Brain microvascular endothelial cell (primary cell): ENCODE data around the gene SNRPE.

Experiments
- DNase-seq: peaks from one replicate; pipeline ENCODE4 v3.0.0-alpha.2; 2020
- H3K27ac ChIP-seq: fragments of 250-450 bp; sonication (Bioruptor Pico); 2 replicates; pipeline ENCODE4 v1.5.1; 2020; ENCODE audit warnings: mild to moderate bottlenecking, moderate library complexity
- H3K27me3 ChIP-seq: fragments of 250-450 bp; sonication (Bioruptor Pico); replicated peaks from 2 replicates; pipeline ENCODE4 v1.5.1; 2020; ENCODE audit warnings: mild to moderate bottlenecking
- H3K36me3 ChIP-seq: fragments of 250-450 bp; sonication (Bioruptor Pico); replicated peaks from 2 replicates; pipeline ENCODE4 v1.5.1; 2020; ENCODE audit warnings: mild to moderate bottlenecking
- H3K4me3 ChIP-seq: 2 replicates; pipeline ENCODE4 v1.5.1; 2011; ENCODE audit warnings: low read depth, mild to moderate bottlenecking, control low read depth, low read length, moderate library complexity
- CTCF ChIP-seq: IDR thresholded peaks from 2 replicates; pipeline ENCODE4 v1.5.1; 2011; ENCODE audit warnings: low read depth, mild to moderate bottlenecking, moderate library complexity, low read length, control low read depth, inconsistent platforms; ENCODE audit errors: missing control alignments
- in situ Hi-C: cut with HindIII; loops from 2 replicates; pipeline ENCODE4 v1.10.0; 2017; ENCODE audit warnings: low sequenced_read_pairs, low pct_ligation_motif_present

Gene SNRPE

GRCh38 chr1:203899869-203900714 lies 38.7 kb downstream of the SNRPE start:
- in situ Hi-C loops = no loop called here

GRCh38 chr1:203901581-203901980 lies 40.2 kb downstream of the SNRPE start:
- no peak for DNase-seq
- H3K27ac ChIP-seq = no peak overlapping the region
- in situ Hi-C loops = no loop called here
- H3K27me3 ChIP-seq = no peaks in the 10 kb centered on the region
- H3K36me3 ChIP-seq = no peaks in the 10 kb centered on the region
- TF ChIP-seq CTCF = no peak
- no peak overlapping the region for H3K4me3 ChIP-seq

More at GRCh38 chr1:203899869-203900714, 38.7 kb downstream of the SNRPE start:
- no peaks in the 10 kb centered on the region for H3K27me3 ChIP-seq
- DNase-seq = no peak
- no peak overlapping the region for H3K4me3 ChIP-seq
- no peaks in the 10 kb centered on the region for H3K36me3 ChIP-seq
- H3K27ac ChIP-seq = no peak overlapping the region
- no peak for TF ChIP-seq CTCF

GRCh38 chr1:203905275-203905674 lies 43.9 kb downstream of the SNRPE start:
- no peaks in the 10 kb centered on the region for H3K36me3 ChIP-seq
- H3K4me3 ChIP-seq = no peak overlapping the region
- no peak for TF ChIP-seq CTCF
- H3K27me3 ChIP-seq = no peaks in the 10 kb centered on the region
- DNase-seq = no peak
- in situ Hi-C loops = no loop called here
- no peak overlapping the region for H3K27ac ChIP-seq

- Histone ChIP-seq H3K36me3 (no peaks in the 10 kb centered on the region), H3K27me3 (no peaks in the 10 kb centered on the region), H3K27ac (peak overlapping the region; percentile 37), H3K4me3 (no peak overlapping the region)
- TF ChIP-seq CTCF = no peak
- in situ Hi-C loops = no loop called here
- DNase-seq = peak; percentile 88
Measured at GRCh38 chr1:203906932-203907331, 45.5 kb downstream of the SNRPE start.

GRCh38 chr1:203907901-203908300 lies 46.5 kb downstream of the SNRPE start:
- H3K27ac ChIP-seq = peak overlapping the region; percentile 37

More at GRCh38 chr1:203907901-203908300, 46.5 kb downstream of the SNRPE start:
- Histone ChIP-seq H3K36me3 (no peaks in the 10 kb centered on the region), H3K27me3 (no peaks in the 10 kb centered on the region), H3K4me3 (no peak overlapping the region)
- DNase-seq = no peak
- no peak for TF ChIP-seq CTCF
- in situ Hi-C loops = no loop called here
